ENCODE measurements around the gene UBAP1. TPM values are rescaled to one million over a fixed set of nuclear protein-coding genes. Genes with fewer than 3 reads are reported as not detected.
"Not testable (repeated sequence)": the region's sequence is repeated elsewhere in the genome, so short reads cannot be mapped to it uniquely, and the experiment has no call there.

UBAP1 gene
- total RNA-seq, 8 experiments from 2014 or later = 18.6 to 52.2 (median 31.7) TPM

- in situ Hi-C loops (cut with MboI; ENCODE audit: low pct_unique_long_range_greater_than_20kb in 2 of 9, low sequenced_read_pairs in 9 of 9, unreplicated experiment in 9 of 9) = not testable (repeated sequence)
Measured at GRCh38 chr9:34217015-34217414, 38.2 kb downstream of the UBAP1 start.

GRCh38 chr9:34218446-34218845 is 39.6 kb downstream of the UBAP1 start:
- in situ Hi-C loops (cut with MboI; ENCODE audit: low pct_unique_long_range_greater_than_20kb in 2 of 9, low sequenced_read_pairs in 9 of 9, unreplicated experiment in 9 of 9) = no loop called here
- H3K4me3 ChIP-seq = no peak overlapping the region
- H3K27ac ChIP-seq = no peak overlapping the region
- ATAC-seq (replicated peaks in 6 of 8) = peak in 3 of 8 experiments; percentile 22 to 62 (median 59)
- WGBS, 10 experiments = 71 to 100% (median 84%) methylated on average over 1 to 3 of the region's 5 CpGs; no CpG with 5 or more reads in 3 of the 10 experiments
- H3K4me1 ChIP-seq (replicated peaks in 1 of 2) = no peaks in the 10 kb centered on the region

More at GRCh38 chr9:34217015-34217414, 38.2 kb downstream of the UBAP1 start:
- 100% methylated on average over 1 to 2 of the region's 2 CpGs; no CpG with 5 or more reads in 6 of the 10 experiments for WGBS, 10 experiments
- not testable (repeated sequence) for H3K4me3 ChIP-seq; ATAC-seq (replicated peaks in 6 of 8); H3K4me1 ChIP-seq (replicated peaks in 1 of 2); H3K27ac ChIP-seq

GRCh38 chr9:34219421-34219820 is 40.6 kb downstream of the UBAP1 start:
- no peak overlapping the region for H3K27ac ChIP-seq
- no peaks in the 10 kb centered on the region for H3K4me1 ChIP-seq (replicated peaks in 1 of 2)
- H3K4me3 ChIP-seq = no peak overlapping the region
- in situ Hi-C loops (cut with MboI; ENCODE audit: low pct_unique_long_range_greater_than_20kb in 2 of 9, low sequenced_read_pairs in 9 of 9, unreplicated experiment in 9 of 9) = no loop called here
- no peak for ATAC-seq (replicated peaks in 6 of 8)
- 0 to 100% (median 80%) methylated on average over 1 of the region's 1 CpG; no CpG with 5 or more reads in 4 of the 10 experiments for WGBS, 10 experiments

- in situ Hi-C loops (cut with MboI; ENCODE audit: low pct_unique_long_range_greater_than_20kb in 2 of 9, low sequenced_read_pairs in 9 of 9, unreplicated experiment in 9 of 9) = no loop called here
- no peak for ATAC-seq (replicated peaks in 6 of 8)
- Histone ChIP-seq H3K27ac (no peak overlapping the region), H3K4me3 (no peak overlapping the region), H3K4me1 (replicated peaks in 1 of 2) (no peaks in the 10 kb centered on the region)
- WGBS, 10 experiments = 93 to 100% (median 100%) methylated on average over 1 to 7 of the region's 8 CpGs; no CpG with 5 or more reads in 4 of the 10 experiments
Measured at GRCh38 chr9:34220218-34220617, 41.4 kb downstream of the UBAP1 start.

- 67 to 100% (median 92%) methylated on average over 1 to 10 of the region's 12 CpGs for WGBS, 10 experiments
- Histone ChIP-seq H3K4me3 (no peak overlapping the region), H3K4me1 (replicated peaks in 1 of 2) (no peaks in the 10 kb centered on the region), H3K27ac (no peak overlapping the region)
- ATAC-seq (replicated peaks in 6 of 8) = no peak
- in situ Hi-C loops (cut with MboI; ENCODE audit: low pct_unique_long_range_greater_than_20kb in 2 of 9, low sequenced_read_pairs in 9 of 9, unreplicated experiment in 9 of 9) = no loop called here
Measured at GRCh38 chr9:34224349-34224748, 45.5 kb downstream of the UBAP1 start.

GRCh38 chr9:34226144-34226760 is 47.4 kb downstream of the UBAP1 start:
- in situ Hi-C loops (cut with MboI; ENCODE audit: low pct_unique_long_range_greater_than_20kb in 2 of 9, low sequenced_read_pairs in 9 of 9, unreplicated experiment in 9 of 9) = loop anchor here in 1 of 9 experiments (25.0 kb wide), 1 partner anchor 89 kb away; the partner anchor contains the start of gene DCAF12
- not testable (repeated sequence) for H3K4me3 ChIP-seq; H3K27ac ChIP-seq; H3K4me1 ChIP-seq (replicated peaks in 1 of 2); ATAC-seq (replicated peaks in 6 of 8)
- 94 to 100% (median 97%) methylated on average over 1 to 6 of the region's 9 CpGs; no CpG with 5 or more reads in 5 of the 10 experiments for WGBS, 10 experiments

GRCh38 chr9:34227445-34227844 is 48.6 kb downstream of the UBAP1 start:
- WGBS, 10 experiments = 40 to 100% (median 91%) methylated on average over 1 to 2 of the region's 2 CpGs; no CpG with 5 or more reads in 2 of the 10 experiments
- in situ Hi-C loops (cut with MboI; ENCODE audit: low pct_unique_long_range_greater_than_20kb in 2 of 9, low sequenced_read_pairs in 9 of 9, unreplicated experiment in 9 of 9) = loop anchor here in 1 of 9 experiments (25.0 kb wide), 1 partner anchor 90 kb away; the partner anchor contains the start of gene DCAF12
- H3K27ac ChIP-seq = no peak overlapping the region
- ATAC-seq (replicated peaks in 6 of 8) = no peak
- no peaks in the 10 kb centered on the region for H3K4me1 ChIP-seq (replicated peaks in 1 of 2)
- no peak overlapping the region for H3K4me3 ChIP-seq

GRCh38 chr9:34230556-34230955 is 51.7 kb downstream of the UBAP1 start:
- ATAC-seq (replicated peaks in 6 of 8) = no peak
- in situ Hi-C loops (cut with MboI; ENCODE audit: low pct_unique_long_range_greater_than_20kb in 2 of 9, low sequenced_read_pairs in 9 of 9, unreplicated experiment in 9 of 9) = loop anchor here in 1 of 9 experiments (25.0 kb wide), 1 partner anchor 93 kb away; the partner anchor contains the start of gene DCAF12
- Histone ChIP-seq H3K4me1 (replicated peaks in 1 of 2) (no peaks in the 10 kb centered on the region), H3K27ac (no peak overlapping the region), H3K4me3 (no peak overlapping the region)
- 23 to 100% (median 96%) methylated on average over 1 to 4 of the region's 4 CpGs; no CpG with 5 or more reads in 1 of the 10 experiments for WGBS, 10 experiments

GRCh38 chr9:34232201-34232600 is 53.4 kb downstream of the UBAP1 start:
- in situ Hi-C loops (cut with MboI; ENCODE audit: low pct_unique_long_range_greater_than_20kb in 2 of 9, low sequenced_read_pairs in 9 of 9, unreplicated experiment in 9 of 9) = loop anchor here in 1 of 9 experiments (25.0 kb wide), 1 partner anchor 95 kb away; the partner anchor contains the start of gene DCAF12
- no peak for ATAC-seq (replicated peaks in 6 of 8)
- H3K4me1 ChIP-seq (replicated peaks in 1 of 2) = no peaks in the 10 kb centered on the region
- no peak overlapping the region for H3K4me3 ChIP-seq
- no peak overlapping the region for H3K27ac ChIP-seq
- 33 to 100% (median 93%) methylated on average over 1 to 2 of the region's 2 CpGs; no CpG with 5 or more reads in 3 of the 10 experiments for WGBS, 10 experiments

GRCh38 chr9:34233672-34234071 is 54.8 kb downstream of the UBAP1 start:
- no peak overlapping the region for H3K4me3 ChIP-seq
- no peaks in the 10 kb centered on the region for H3K4me1 ChIP-seq (replicated peaks in 1 of 2)
- ATAC-seq (replicated peaks in 6 of 8) = peak in 2 of 8 experiments; percentile 65
- in situ Hi-C loops (cut with MboI; ENCODE audit: low pct_unique_long_range_greater_than_20kb in 2 of 9, low sequenced_read_pairs in 9 of 9, unreplicated experiment in 9 of 9) = loop anchor here in 1 of 9 experiments (25.0 kb wide), 1 partner anchor 96 kb away; the partner anchor contains the start of gene DCAF12
- no peak overlapping the region for H3K27ac ChIP-seq
- 100% methylated on average over 1 of the region's 1 CpG; no CpG with 5 or more reads in 8 of the 10 experiments for WGBS, 10 experiments

GRCh38 chr9:34237836-34238235 is 59.0 kb downstream of the UBAP1 start:
- in situ Hi-C loops (cut with MboI; ENCODE audit: low pct_unique_long_range_greater_than_20kb in 2 of 9, low sequenced_read_pairs in 9 of 9, unreplicated experiment in 9 of 9) = loop anchor here in 1 of 9 experiments (25.0 kb wide), 1 partner anchor 101 kb away; the partner anchor contains the start of gene DCAF12
- Histone ChIP-seq H3K4me3 (no peak overlapping the region), H3K4me1 (replicated peaks in 1 of 2) (no peaks in the 10 kb centered on the region), H3K27ac (no peak overlapping the region)
- 0 to 100% (median 50%) methylated on average over 1 to 3 of the region's 4 CpGs; no CpG with 5 or more reads in 3 of the 10 experiments for WGBS, 10 experiments
- ATAC-seq (replicated peaks in 6 of 8) = no peak

GRCh38 chr9:34240006-34240405 is 61.2 kb downstream of the UBAP1 start:
- Histone ChIP-seq H3K4me3 (no peak overlapping the region), H3K27ac (no peak overlapping the region), H3K4me1 (replicated peaks in 1 of 2) (no peaks in the 10 kb centered on the region)
- in situ Hi-C loops (cut with MboI; ENCODE audit: low pct_unique_long_range_greater_than_20kb in 2 of 9, low sequenced_read_pairs in 9 of 9, unreplicated experiment in 9 of 9) = loop anchor here in 1 of 9 experiments (25.0 kb wide), 1 partner anchor 103 kb away; the partner anchor contains the start of gene DCAF12
- WGBS, 10 experiments = 0 to 64% (median 43%) methylated on average over 1 of the region's 1 CpG; no CpG with 5 or more reads in 4 of the 10 experiments
- ATAC-seq (replicated peaks in 6 of 8) = no peak

GRCh38 chr9:34242830-34243229 is 64.0 kb downstream of the UBAP1 start:
- WGBS, 10 experiments = 0 to 100% (median 89%) methylated on average over 1 to 2 of the region's 2 CpGs; no CpG with 5 or more reads in 3 of the 10 experiments
- Histone ChIP-seq H3K27ac (no peak overlapping the region), H3K4me1 (replicated peaks in 1 of 2) (no peaks in the 10 kb centered on the region), H3K4me3 (no peak overlapping the region)
- in situ Hi-C loops (cut with MboI; ENCODE audit: low pct_unique_long_range_greater_than_20kb in 2 of 9, low sequenced_read_pairs in 9 of 9, unreplicated experiment in 9 of 9) = loop anchor here in 1 of 9 experiments (25.0 kb wide), 1 partner anchor 106 kb away; the partner anchor contains the start of gene DCAF12
- no peak for ATAC-seq (replicated peaks in 6 of 8)
